T-helper 2 cell (primary cell): Measurements from ENCODE around the gene BANP.
A peak's percentile ranks its signal among the peaks of the same experiment; 100 is the strongest.
"Not testable (repeated sequence)": the region's sequence is repeated elsewhere in the genome, so short reads cannot be mapped to it uniquely, and the experiment has no call there.

ENCODE experiments used
- DNase-seq, 5 experiments: peaks; one replicate each; pipeline versions ENCODE4 v3.0.0 to v3.0.0-alpha.2; 2012 to 2022

BANP gene

DNA sequence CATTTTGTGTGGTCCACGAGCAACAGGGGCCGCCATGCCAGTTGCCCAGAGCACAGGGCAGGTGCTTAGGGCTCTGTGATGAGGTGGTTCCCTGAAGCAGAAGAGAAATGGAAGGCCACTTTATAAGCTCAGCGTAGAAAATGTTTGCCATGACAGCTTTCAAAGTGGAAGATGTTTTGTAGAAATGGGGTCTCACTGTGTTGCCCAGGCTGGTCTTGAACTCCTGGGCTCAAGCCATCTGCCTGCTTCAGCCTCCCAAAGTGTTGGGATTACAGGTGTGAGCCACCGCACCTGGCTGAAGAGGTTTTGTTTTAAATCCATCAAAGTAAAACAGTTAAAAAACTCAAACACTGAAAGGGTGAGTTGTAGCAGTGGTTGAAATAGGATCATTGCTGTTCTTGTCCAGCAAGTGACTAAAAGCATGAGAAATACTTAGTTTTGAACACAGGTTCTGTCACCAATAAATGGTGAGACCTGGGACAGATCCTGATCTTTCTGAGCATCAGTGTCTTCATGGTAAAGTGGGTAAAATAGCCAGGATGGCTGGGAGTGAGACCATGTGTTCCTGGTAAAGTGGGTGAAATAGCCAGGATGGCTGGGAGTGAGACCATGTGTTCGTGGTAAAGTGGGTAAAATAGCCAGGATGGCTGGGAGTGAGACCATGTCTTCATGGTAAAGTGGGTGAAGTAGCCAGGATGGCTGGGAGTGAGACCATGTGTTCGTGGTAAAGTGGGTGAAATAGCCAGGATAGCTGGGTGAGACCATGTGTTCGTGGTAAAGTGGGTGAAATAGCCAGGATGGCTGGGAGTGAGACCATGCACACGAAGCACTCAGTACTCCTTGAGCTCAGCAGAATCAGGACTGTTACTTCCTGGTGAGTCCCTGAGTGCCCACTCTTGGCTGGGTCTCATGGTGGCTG, 46.0 kb downstream of the BANP start:
- no peak for DNase-seq

DNA sequence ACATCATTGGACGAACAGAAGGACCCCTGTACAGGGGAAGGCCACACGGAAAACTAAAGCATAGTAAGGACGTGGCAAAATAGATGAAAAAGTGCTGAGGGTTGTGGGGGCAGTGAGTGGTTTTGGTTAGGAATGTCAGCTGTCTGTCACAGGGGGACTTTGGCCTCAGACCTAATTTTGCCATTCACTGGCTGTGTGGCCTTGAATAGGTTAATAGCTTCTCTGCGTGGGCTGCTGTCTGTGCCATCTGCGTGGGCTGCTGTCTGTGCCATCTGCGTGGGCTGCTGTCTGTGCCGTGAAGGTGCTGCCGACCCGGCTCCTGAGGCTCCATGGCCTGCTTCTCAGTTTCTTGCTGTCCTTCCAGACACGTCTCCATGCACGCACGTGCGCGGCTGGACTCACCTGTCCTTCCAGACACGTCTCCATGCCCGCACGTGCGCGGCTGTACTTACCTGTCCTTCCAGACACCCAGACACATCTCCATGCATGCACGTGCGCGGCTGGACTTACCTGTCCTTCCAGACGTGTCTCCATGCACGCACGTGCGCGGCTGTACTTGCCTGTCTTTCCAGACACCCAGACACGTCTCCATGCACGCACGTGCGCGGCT, 47.1 kb downstream of the BANP start:
- DNase-seq: not testable (repeated sequence)

DNA sequence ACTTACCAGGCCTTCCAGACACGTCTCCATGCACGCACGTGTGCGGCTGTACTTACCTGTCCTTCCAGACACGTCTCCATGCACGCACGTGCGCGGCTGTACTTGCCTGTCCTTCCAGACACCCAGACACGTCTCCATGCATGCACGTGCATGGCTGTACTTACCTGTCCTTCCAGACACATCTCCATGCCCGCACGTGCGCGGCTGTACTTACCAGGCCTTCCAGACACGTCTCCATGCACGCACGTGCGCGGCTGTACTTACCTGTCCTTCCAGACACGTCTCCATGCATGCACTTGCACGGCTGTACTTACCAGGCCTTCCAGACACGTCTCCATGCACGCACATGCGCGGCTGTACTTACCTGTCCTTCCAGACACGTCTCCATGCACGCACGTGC, 47.8 kb downstream of the BANP start:
- DNase-seq: not testable (repeated sequence)

DNA sequence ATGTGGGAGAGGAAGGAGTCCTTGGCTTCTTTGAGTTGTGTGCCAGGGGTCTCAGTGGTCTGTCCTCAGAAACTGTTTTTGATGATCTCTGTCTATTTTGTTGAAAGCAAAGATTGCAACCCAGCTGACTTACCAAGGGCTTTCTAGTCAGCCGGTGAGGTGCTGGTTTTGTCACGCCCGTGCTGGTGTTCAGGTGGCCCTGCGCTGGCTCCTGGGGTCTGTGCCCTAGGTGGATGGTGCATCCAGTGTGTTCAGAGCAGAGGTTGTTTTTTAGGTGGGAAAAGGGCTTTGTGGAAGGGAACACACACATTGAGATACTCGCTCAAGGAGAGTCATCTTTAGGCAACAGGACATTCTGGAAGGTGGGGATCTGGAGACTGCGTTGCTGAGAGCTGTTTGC, 51.0 kb downstream of the BANP start:
- no peak for DNase-seq

DNA sequence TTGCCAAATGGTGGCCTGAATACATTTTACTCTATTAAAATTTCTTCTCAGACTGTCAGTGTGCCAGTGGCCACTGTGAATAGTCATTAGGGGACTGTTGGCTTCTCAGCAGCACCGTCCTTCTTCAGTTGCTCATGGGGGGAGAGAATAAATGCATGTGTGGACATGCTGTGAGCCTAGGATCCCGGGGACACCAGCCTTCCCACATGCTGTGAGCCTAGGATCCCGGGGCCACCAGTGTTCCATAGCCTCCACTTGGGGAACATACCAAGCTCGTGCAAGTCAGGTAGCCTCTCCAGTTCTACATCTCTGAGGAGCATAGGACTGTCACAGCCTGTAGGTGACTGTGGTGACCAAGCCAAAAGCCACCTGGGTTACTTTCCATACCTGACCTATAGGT, 51.5 kb downstream of the BANP start:
- no peak for DNase-seq

DNA sequence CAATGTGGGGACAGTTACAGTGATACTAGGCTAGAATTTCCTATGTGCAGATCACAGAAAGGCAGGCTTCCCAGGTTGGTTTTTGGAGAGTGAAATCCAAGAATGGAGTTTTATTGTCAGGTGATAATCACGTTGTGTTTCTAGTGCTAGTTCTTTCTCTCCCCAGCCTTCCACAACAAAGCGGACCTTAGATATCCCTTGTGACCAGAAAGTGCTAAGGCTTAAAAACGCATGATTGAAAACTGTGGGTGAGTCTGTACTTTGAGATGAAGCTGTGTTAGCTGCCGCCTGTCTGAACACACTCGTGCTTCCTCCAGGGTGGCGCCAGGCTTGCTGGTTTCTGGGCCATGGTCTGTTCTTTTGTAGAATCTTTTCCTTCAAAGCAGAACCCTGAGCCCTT, 52.1 kb downstream of the BANP start:
- DNase-seq: no peak

DNA sequence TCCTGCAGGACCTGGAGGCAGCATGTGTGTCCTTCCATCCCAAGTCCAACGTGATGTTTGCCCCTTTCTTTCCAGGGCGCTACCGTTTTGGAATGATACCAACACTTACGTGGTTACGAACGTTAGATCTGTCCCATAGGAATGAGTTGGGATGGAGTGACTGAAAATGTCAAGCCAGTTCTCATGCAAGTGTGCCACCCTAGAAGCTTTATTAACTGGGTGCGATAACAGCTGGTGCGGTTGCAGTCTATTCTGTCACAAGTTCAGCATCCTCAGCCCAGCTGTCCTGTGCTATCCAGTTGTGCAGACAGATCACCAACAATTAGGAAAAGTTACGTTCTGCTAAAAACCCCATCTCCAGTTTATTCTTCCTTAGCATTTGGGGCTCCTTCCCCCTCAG, 52.5 kb downstream of the BANP start:
- no peak for DNase-seq

DNA sequence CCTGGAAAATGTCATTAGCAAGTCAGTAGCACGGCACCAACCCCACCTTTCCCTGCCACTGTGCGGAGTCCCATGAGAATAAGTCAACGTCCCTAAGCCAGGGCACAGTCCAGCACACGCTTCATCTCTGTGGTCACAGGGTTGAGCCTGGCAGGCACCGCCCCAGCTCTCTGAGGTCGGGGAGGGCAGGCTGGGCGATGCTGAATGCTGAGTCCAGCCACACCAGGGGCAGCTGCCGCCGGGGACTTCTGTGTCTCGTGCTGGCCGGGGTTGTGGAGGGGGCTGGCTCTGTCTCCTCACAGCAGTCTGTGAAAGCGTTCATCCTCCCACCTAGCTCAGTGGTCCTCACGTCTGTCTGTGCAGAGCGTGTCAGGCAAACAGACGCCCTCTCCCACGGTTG, 53.2 kb downstream of the BANP start:
- no peak for DNase-seq

DNA sequence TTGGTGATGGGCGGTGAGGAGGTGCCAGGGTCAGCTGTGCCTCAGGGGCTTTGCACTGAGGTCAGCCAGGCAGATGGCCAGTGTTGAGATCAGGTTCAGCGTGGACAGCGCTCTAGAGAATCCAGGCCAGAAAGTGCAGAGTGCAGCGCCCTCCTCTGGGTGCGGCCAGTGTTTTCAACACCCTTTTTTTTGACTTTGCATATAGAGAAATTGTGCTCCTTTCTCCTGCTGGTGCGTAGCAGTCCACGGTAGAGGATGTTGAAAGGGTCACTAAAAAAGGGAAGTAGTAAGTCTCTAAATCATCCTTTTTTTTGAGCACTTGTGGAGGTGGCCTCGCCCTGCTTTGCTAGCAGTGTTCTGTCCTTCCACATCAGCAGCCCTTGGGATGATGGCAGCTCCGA, 53.9 kb downstream of the BANP start:
- DNase-seq: no peak

DNA sequence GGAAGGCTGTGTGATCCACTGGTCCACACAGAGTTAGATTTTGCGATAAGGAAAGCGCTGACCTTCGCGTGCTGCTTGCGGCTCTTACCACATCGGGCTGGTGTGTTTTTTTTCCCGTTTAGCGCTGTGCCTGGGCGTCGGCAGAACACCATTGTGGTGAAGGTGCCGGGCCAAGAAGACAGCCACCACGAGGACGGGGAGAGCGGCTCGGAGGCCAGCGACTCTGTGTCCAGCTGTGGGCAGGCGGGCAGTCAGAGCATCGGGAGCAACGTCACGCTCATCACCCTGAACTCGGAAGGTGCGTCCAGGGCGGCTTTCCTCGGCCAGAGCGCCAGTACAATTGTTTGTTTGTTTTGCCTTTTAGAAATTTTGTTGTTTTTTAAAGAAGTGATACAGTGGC, 54.7 kb downstream of the BANP start:
- no peak for DNase-seq

DNA sequence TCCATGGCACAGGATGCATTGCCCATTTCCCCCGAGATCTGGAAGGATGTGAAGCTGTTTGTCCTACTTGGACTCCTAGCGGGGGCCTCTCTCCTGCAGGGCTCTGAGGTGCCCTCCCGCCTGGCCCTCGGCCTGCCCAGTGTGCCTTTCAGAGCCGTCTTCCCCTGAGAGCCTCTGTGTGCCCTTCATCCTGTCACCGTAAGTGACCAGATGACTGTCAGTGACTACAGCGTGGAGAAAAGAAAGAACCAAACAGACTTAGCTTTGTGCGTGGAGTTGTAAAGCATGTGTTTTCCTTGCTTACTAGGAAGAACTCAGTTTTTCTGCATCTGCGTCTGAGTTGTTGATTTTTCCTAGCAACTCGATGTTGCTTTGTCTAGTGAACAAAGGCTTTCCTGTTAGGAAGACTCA, 56.1 kb downstream of the BANP start:
- DNase-seq: no peak

DNA sequence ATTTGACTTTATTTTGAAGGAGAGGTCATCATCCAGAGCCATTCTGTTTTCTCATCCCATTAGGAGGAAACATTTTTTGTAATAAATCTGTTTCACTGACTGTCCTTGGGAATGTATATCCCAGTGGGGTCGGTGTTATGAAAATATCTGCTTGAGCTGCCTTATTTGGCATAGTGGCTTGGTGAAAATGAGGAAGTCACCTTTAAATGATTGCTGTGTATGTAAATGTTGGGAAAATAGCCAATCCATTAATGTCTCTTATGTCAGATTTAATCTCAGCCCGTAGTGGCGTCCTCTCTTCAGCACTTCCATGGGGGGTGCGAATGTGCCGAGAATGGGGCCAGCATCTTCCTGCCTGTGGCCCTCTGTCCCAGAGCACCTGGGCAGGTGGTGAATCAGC, 57.6 kb downstream of the BANP start:
- no peak for DNase-seq

DNA sequence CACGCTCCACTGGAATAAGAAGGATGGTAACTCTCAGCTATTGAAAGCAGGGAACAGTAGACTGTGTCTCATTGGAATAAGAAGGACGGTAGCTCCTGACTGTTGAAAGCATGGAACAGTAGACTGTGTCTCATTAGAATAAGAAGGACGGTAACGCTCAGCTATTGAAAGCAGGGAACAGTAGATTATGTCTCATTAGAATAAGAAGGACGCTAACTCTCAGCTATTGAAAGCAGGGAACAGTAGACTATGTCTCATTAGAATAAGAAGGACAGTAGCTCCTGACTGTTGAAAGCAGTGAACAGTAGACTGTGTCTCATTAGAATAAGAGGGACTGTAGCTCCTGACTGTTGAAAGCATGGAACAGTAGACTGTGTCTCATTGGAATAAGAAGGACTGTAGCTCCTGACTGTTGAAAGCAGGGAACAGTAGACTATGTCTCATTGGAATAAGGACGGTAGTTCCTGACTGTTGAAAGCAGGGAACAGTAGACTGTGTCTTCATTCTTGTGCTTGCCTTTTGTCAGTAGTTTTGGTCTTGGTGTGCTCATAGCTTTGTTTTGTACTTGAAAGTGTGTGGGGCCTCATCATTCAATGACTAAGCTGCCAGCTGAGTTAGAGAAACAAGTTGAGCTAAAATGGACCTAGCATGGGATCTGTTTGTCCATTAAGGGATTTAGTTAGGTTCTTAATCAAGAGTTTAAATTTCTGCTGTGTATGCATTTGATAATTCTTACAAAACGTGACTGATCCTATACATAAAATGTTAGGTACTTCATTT, 58.5 kb downstream of the BANP start:
- no peak for DNase-seq

DNA sequence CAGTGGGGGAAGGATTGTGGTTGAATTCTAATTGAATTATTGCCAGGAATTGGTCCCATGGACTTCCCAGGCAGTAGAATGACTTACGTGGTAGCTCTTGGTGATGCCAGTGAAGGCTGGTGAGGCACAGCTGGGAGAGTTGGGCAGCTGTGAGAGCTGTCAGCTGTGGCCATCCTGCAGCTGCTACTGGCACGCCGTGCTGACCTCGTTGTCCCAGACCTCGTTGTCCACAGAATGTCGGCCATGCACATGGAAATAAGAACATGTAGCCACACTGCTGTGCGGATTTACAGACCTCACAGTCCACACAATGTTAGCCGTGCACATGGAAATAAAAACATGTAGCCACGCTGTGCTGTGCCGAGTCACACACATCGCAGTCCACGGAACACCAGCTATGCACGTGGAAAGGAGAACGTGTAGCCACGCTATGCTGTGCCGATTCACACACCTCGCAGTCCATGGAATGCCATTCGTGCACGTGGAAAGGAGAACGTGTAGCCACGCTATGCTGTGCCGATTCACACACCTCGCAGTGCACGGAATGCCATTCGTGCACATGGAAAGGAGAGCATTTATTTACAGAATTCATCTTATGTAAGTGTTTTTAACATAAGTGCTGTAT, 59.2 kb downstream of the BANP start:
- DNase-seq: no peak

DNA sequence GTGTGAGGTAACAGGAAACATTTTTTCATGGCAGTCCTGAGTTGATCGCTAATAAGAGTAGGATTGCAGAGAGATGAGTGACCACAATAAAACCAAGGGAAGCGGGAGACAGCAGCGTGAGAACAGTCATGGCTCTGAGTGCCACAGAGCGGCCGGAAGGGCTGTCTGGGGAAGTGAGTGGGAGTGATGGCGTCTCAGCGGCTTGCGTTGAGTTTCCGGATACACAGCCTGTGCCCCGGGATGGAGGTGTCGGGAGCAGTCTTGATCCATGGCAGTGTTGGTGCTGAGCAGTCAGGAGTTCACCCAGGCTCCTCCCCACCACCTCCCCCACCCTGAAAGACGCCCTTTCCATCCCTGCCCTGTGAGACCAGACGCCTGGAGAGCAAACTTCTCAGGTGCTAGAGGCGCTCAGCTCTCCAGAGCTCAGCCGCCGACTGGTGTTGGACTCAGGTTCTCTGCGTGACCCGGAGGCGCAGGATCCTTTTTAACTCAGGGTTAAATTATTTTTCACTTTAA, 59.8 kb downstream of the BANP start:
- DNase-seq: no peak

DNA sequence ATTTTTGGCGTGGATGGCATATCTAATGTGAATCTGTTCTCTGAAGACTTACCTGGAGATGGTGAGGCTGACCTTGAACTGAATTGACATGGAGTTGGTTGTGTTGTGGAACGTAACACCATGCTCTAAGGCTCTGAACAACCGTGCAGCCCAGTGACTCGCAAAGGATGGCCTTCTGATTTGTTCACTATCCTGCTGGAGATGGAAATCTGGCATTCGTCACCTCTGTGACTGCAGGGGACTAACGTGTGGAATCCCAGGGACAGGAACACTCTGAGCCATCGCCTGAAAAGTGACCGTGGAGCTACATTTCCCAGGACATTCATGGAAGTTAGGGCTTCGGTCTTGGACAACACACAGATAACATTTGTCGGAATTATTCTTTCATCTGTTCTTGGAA, 61.1 kb downstream of the BANP start:
- no peak for DNase-seq

DNA sequence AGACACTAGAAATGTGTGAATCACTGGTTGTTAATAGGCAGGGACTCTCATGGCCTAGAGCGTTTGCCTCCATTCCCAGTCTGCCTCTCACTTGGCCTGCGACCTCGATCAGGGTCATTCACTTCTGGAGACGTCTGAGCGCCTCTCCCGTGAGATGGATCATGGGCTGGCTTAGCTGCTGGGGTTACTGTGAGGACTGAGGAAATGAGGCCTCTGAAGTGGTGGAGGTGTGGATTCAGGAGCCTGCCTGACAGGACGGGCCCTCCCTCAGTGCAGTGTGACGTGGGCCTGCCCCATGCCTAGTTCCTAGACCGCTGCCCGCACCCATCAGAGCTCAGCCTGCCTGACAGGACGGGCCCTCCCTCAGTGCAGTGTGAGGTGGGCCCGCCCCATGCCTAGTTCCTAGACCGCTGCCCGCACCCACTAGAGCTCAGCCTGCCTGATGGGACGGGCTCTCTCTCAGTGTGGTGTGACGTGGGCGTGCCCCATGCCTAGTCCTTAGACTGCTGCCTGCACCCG, 61.9 kb downstream of the BANP start:
- DNase-seq: peak in 1 of 5 experiments; percentile 16

DNA sequence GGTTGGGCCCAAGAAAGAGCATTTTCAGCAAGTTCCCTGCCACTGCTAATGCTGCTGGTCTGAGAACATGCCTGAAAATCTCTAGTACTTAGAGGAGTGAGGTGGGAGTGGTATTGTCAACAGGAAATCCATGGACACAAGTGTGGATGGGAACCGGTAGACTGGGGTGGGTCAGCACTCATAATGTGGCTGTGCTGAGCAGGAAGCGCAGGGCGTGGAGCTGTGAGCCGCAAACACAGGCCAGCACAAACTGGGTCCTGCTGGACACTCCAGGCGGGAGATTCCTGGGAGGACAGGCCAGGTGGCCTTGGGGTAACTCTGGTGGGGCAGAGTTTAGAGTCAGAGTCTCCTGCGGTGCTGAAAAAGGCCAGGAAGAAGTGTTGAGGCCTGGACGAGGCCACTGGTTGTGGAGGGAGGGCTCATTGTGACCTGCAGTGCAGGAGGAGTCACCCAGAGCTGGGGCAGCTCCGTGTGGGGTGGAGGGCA, 62.6 kb downstream of the BANP start:
- DNase-seq: no peak

DNA sequence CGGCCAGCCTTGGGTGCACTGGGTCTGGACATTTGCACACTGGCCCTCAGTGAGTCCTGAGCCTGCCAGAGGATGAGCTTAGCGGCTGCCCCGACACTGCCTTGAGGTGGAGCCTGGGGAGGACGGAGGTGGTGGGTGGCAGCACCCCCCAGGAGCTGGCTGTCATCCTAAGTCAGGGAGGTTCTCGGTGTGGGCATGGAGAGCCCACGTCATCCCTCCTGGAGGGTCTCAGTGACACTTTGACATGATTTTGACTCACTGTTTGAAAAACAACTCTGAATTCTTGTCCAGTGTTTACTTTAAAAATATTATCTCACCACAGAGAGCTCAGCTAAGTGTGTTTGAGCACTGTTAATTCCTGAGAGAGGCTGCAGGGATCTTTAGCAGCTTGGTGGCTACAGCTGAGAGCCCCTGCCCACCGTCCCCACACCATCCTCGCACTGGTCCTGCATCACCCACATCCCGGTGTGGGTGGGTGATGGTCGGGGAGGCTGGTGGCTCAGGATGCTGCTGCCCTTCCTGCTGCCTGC, 63.1 kb downstream of the BANP start:
- DNase-seq: no peak

DNA sequence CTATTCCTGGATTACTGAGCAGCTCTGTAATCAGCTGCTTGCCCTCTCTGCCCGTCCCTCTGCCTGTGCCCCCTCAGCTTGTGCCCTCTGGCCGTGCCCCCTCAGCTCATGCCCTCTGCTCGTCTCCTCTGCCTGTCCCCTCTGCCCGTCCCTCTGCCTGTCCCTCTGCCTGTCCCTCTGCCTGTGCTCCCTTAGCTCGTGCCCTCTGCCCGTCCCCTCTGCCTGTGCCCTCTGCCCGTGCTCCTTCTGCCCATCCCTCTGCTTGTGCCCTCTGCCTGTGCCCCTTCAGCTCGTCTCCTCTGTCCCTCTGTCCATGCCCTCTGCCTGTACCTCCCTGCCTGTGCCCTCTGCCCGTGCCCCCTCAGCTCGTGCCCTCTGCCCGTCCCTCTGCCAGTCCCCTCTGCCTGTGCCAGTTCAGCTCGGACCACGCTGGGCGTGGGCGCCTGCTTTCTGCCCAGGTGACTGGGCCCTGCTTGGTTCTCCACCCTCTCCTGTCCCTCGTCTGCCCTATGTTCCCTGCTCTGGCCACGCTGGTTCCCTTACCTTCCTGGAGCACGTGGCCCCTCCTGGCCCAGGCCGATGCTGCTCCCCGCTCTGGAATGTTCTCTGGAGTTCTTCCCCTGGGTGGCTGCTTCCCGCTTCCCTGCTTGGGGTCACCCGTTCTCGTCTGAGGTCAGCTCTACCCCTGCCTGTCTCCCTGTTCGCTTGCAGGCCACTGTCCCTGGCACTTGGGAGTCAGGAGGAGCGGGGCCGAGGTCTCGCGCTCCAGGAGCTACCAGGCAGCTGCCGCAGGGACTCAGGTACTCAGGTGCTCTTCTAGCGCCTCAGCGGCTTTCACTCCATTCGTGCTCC, 63.9 kb downstream of the BANP start:
- DNase-seq: no peak

DNA sequence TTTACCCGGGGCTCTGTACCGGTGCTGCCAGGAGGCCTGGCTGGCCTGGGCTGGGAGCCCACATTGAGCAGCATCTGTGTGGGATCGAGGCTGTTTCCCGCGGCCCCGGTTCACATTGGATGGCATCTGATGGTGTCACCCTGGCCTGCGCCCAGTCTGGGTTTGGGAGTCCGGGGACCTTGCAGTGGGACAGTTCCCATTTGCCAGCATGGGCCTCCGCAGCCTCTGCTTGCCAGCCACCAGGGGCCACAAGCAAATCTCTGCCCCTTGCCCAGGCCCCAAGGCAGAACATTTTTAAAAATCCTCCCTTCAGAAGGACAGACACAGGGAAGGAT, 64.5 kb downstream of the BANP start:
- no peak for DNase-seq
